Activated CD4-positive, alpha-beta T cell treated with anti-CD3 and anti-CD28 coated beads for 36 hours (primary cell): ENCODE data around the gene ADAMTS15. TPM values are rescaled to one million over a fixed set of nuclear protein-coding genes. Genes with fewer than 3 reads are reported as not detected.

Experiments
- ATAC-seq: fragments of 200-7000 bp; cut with Tn5 transposase; one replicate; pipeline ENCODE4 v1.10.0; 2021; ENCODE audit warnings: mild to moderate bottlenecking, moderate library complexity
- CTCF ChIA-PET: fragments of 350-600 bp; sonication (Branson Sonifier 250); formaldehyde crosslinking; loops from one replicate; lab custom pipeline; 2021; ENCODE audit warnings: antibody characterized with exemption; lab: Charles Lee
- POLR2A ChIA-PET: fragments of 350-600 bp; sonication (Branson Sonifier 250); formaldehyde crosslinking; loops from one replicate; lab custom pipeline; 2021; ENCODE audit warnings: antibody characterized with exemption, inconsistent platforms; lab: Charles Lee
- DNase-seq: peaks from one replicate; pipeline ENCODE4 v3.0.0-alpha.2; 2020
- H3K27ac Mint-ChIP-seq: one replicate; pipeline ENCODE4 v1.8.0; 2021; ENCODE audit warnings: mixed read lengths
- H3K27me3 Mint-ChIP-seq: one replicate; pipeline ENCODE4 v1.8.0; 2021; ENCODE audit warnings: mixed read lengths
- H3K36me3 Mint-ChIP-seq: one replicate; pipeline ENCODE4 v1.8.0; 2021; ENCODE audit warnings: low read depth, mixed read lengths
- H3K4me1 Mint-ChIP-seq: one replicate; pipeline ENCODE4 v1.8.0; 2021; ENCODE audit warnings: mixed read lengths
- H3K4me3 Mint-ChIP-seq: one replicate; pipeline ENCODE4 v1.8.0; 2021; ENCODE audit warnings: mild to moderate bottlenecking, moderate library complexity, mixed read lengths
- H3K9me3 Mint-ChIP-seq: one replicate; pipeline ENCODE4 v1.8.0; 2021; ENCODE audit warnings: low read depth, mixed read lengths
- intact Hi-C, 2 experiments: fragments of 100-400 bp; cut with DNase I in 1 of 2; cut with micrococcal nuclease in 1 of 2; formaldehyde crosslinking; loops; one replicate each; pipeline versions ENCODE4 v1.14.2 to v1.15.1; 2022 to 2024; cut with DNase I, micrococcal nuclease
- total RNA-seq, 2 experiments: library from RNA; stranded (reverse); gene quantifications; one replicate each; pipeline ENCODE4 v1.2.3, GENCODE V29; 2021

The ADAMTS15 gene
- total RNA-seq, 2 experiments from 2014 or later = not detected

GRCh38 chr11:130476200-130476921 lies 27.9 kb downstream of the ADAMTS15 start:
- H3K27me3 Mint-ChIP-seq = no peaks in the 10 kb centered on the region
- no peaks in the 10 kb centered on the region for H3K36me3 Mint-ChIP-seq
- no peak for ATAC-seq

GRCh38 chr11:130476922-130477491 lies 28.6 kb downstream of the ADAMTS15 start:
- H3K9me3 Mint-ChIP-seq = no peaks in the 10 kb centered on the region
- H3K27ac Mint-ChIP-seq = no peak overlapping the region
- ATAC-seq = no peak
- DNase-seq = no peak
- no peaks in the 10 kb centered on the region for H3K36me3 Mint-ChIP-seq
- ChIA-PET CTCF (interaction anchor here (0.7 to 1.1 kb wide), 3 partner anchors 17 to 385 kb away, joined by 3 to 4 read pairs (median 3); no protein-coding TSS in a partner anchor), POLR2A (no interaction called here)
- H3K27me3 Mint-ChIP-seq = no peaks in the 10 kb centered on the region
- no peaks in the 10 kb centered on the region for H3K4me1 Mint-ChIP-seq
- intact Hi-C loops = no loop called here
- H3K4me3 Mint-ChIP-seq = no peak overlapping the region

More at GRCh38 chr11:130476200-130476921, 27.9 kb downstream of the ADAMTS15 start:
- intact Hi-C loops = no loop called here
- POLR2A ChIA-PET = no interaction called here
- CTCF ChIA-PET = interaction anchor here (1.1 kb wide), 1 partner anchor 386 kb away, joined by 4 read pairs; no protein-coding TSS in a partner anchor
- no peaks in the 10 kb centered on the region for H3K9me3 Mint-ChIP-seq
- H3K27ac Mint-ChIP-seq = no peak overlapping the region
- H3K4me1 Mint-ChIP-seq = no peaks in the 10 kb centered on the region
- no peak for DNase-seq
- no peak overlapping the region for H3K4me3 Mint-ChIP-seq

- no peak overlapping the region for H3K27ac Mint-ChIP-seq
- intact Hi-C loops = no loop called here
Measured at GRCh38 chr11:130477586-130478203, 29.2 kb downstream of the ADAMTS15 start.

GRCh38 chr11:130478204-130478701 lies 29.8 kb downstream of the ADAMTS15 start:
- DNase-seq (no peak), ATAC-seq (no peak)
- ChIA-PET POLR2A (no interaction called here), CTCF (interaction anchor here (0.7 kb wide), 1 partner anchor 44 kb away, joined by 3 read pairs; no protein-coding TSS in a partner anchor)
- H3K4me1 Mint-ChIP-seq = no peaks in the 10 kb centered on the region
- H3K4me3 Mint-ChIP-seq = no peak overlapping the region
- H3K9me3 Mint-ChIP-seq = no peaks in the 10 kb centered on the region
- H3K27ac Mint-ChIP-seq = no peak overlapping the region
- no peaks in the 10 kb centered on the region for H3K36me3 Mint-ChIP-seq
- intact Hi-C loops = no loop called here
- no peaks in the 10 kb centered on the region for H3K27me3 Mint-ChIP-seq

More at GRCh38 chr11:130477586-130478203, 29.2 kb downstream of the ADAMTS15 start:
- ChIA-PET CTCF (interaction anchor here (0.7 to 0.8 kb wide), 3 partner anchors 18 to 43 kb away, joined by 3 read pairs; no protein-coding TSS in a partner anchor), POLR2A (no interaction called here)
- Mint-ChIP-seq H3K4me1 (no peaks in the 10 kb centered on the region), H3K27me3 (no peaks in the 10 kb centered on the region), H3K9me3 (no peaks in the 10 kb centered on the region), H3K4me3 (no peak overlapping the region), H3K36me3 (no peaks in the 10 kb centered on the region)
- ATAC-seq = no peak
- DNase-seq = no peak

- H3K4me1 Mint-ChIP-seq = no peaks in the 10 kb centered on the region
- H3K27ac Mint-ChIP-seq = no peak overlapping the region
- CTCF ChIA-PET = no interaction called here
- intact Hi-C loops = no loop called here
- no peaks in the 10 kb centered on the region for H3K9me3 Mint-ChIP-seq
- no peak overlapping the region for H3K4me3 Mint-ChIP-seq
- no peaks in the 10 kb centered on the region for H3K27me3 Mint-ChIP-seq
- DNase-seq (no peak), ATAC-seq (no peak)
- POLR2A ChIA-PET = no interaction called here
- no peaks in the 10 kb centered on the region for H3K36me3 Mint-ChIP-seq
Measured at GRCh38 chr11:130478881-130479280, 30.4 kb downstream of the ADAMTS15 start.

- Mint-ChIP-seq H3K36me3 (no peaks in the 10 kb centered on the region), H3K4me1 (no peaks in the 10 kb centered on the region), H3K27ac (no peak overlapping the region), H3K27me3 (no peaks in the 10 kb centered on the region), H3K9me3 (no peaks in the 10 kb centered on the region), H3K4me3 (no peak overlapping the region)
- ChIA-PET CTCF (interaction anchor here (0.6 to 0.8 kb wide), 2 partner anchors 32 to 49 kb away, joined by 3 to 4 read pairs; partner anchors contain the start of gene ADAMTS15), POLR2A (no interaction called here)
- no peak for DNase-seq
- no peak for ATAC-seq
- intact Hi-C loops = no loop called here
Measured at GRCh38 chr11:130480186-130480585, 31.7 kb downstream of the ADAMTS15 start.

GRCh38 chr11:130480711-130481140 lies 32.3 kb downstream of the ADAMTS15 start:
- ATAC-seq (no peak), DNase-seq (no peak)
- ChIA-PET CTCF (interaction anchor here (0.6 to 0.8 kb wide), 2 partner anchors 32 to 49 kb away, joined by 3 to 4 read pairs; partner anchors contain the start of gene ADAMTS15), POLR2A (no interaction called here)
- Mint-ChIP-seq H3K9me3 (no peaks in the 10 kb centered on the region), H3K4me3 (no peak overlapping the region), H3K27me3 (no peaks in the 10 kb centered on the region), H3K27ac (no peak overlapping the region), H3K36me3 (no peaks in the 10 kb centered on the region), H3K4me1 (no peaks in the 10 kb centered on the region)
- intact Hi-C loops = no loop called here

DNA sequence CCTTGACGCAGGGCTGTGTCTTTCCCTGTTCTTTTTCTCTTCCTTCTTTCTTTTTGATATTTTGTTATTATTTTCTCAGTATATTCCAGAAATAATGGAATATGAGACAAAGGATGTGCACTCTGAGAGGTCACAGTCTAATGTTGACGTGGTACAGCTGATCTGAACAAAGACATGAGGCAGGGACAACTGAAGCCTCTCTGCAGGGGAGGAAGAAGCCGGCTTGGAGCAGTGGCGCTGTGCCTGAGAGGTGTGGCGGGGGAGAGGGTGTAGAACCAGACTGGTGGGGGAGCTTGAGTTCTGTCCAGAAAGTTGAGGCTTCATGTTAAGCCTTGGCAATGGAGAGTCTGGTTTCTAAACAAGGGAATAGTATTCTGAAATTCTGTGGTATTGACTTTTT lies 34.7 kb downstream of the ADAMTS15 start:
- Mint-ChIP-seq H3K36me3 (no peaks in the 10 kb centered on the region), H3K27me3 (no peaks in the 10 kb centered on the region), H3K9me3 (no peaks in the 10 kb centered on the region), H3K4me1 (no peaks in the 10 kb centered on the region), H3K4me3 (no peak overlapping the region), H3K27ac (no peak overlapping the region)
- POLR2A ChIA-PET = no interaction called here
- ATAC-seq = no peak
- DNase-seq = no peak
- CTCF ChIA-PET = no interaction called here
- intact Hi-C loops = no loop called here

DNA sequence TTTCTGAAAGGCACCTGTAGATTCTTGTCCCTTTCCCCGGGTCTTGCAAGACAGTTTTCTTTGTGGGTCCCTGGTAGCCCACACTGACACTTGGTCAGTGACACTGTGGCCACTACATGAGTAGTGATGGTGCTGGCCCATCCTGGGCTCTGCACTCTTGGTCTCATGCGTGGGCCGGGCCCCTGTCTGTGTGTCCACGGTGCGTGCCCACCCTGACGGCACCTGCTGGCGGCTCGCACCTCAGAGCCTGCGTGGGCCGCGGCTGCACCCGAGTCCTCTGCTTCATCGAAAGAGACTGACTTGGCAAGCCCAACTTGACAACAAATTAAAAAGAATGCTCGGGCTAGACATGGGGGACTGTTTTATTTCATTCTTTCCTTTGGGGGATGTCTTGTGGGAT lies 37.5 kb downstream of the ADAMTS15 start:
- no peak for DNase-seq
- H3K4me3 Mint-ChIP-seq = no peak overlapping the region
- H3K4me1 Mint-ChIP-seq = no peaks in the 10 kb centered on the region
- no peak overlapping the region for H3K27ac Mint-ChIP-seq
- ATAC-seq = no peak
- CTCF ChIA-PET = no interaction called here
- no peaks in the 10 kb centered on the region for H3K27me3 Mint-ChIP-seq
- POLR2A ChIA-PET = no interaction called here
- no peaks in the 10 kb centered on the region for H3K36me3 Mint-ChIP-seq
- H3K9me3 Mint-ChIP-seq = no peaks in the 10 kb centered on the region
- intact Hi-C loops = no loop called here

- Mint-ChIP-seq H3K9me3 (no peaks in the 10 kb centered on the region), H3K27ac (no peak overlapping the region), H3K4me3 (no peak overlapping the region), H3K27me3 (no peaks in the 10 kb centered on the region), H3K4me1 (no peaks in the 10 kb centered on the region), H3K36me3 (no peaks in the 10 kb centered on the region)
- DNase-seq = no peak
- no peak for ATAC-seq
- POLR2A ChIA-PET = no interaction called here
- intact Hi-C loops = no loop called here
- CTCF ChIA-PET = no interaction called here
Measured at GRCh38 chr11:130486391-130486836, 38.0 kb downstream of the ADAMTS15 start.

- H3K27me3 Mint-ChIP-seq = no peaks in the 10 kb centered on the region
- ATAC-seq (no peak), DNase-seq (no peak)
- no peak overlapping the region for H3K27ac Mint-ChIP-seq
- no peaks in the 10 kb centered on the region for H3K36me3 Mint-ChIP-seq
- POLR2A ChIA-PET = no interaction called here
- H3K9me3 Mint-ChIP-seq = no peaks in the 10 kb centered on the region
- no peaks in the 10 kb centered on the region for H3K4me1 Mint-ChIP-seq
- intact Hi-C loops = no loop called here
- CTCF ChIA-PET = no interaction called here
- H3K4me3 Mint-ChIP-seq = no peak overlapping the region
Measured at GRCh38 chr11:130486987-130487923, 38.8 kb downstream of the ADAMTS15 start.
